ENCODE measurements around the gene FGF14.

Gene FGF14

GRCh38 chr13:101896541-101896940 lies 505.3 kb downstream of the FGF14 start:
- no peak for DNase-seq (ENCODE audit: low read depth)
- no peak overlapping the region for H3K4me3 ChIP-seq (replicated peaks; ENCODE audit: low read depth, low read length)
- TF ChIP-seq, protein P1, sequence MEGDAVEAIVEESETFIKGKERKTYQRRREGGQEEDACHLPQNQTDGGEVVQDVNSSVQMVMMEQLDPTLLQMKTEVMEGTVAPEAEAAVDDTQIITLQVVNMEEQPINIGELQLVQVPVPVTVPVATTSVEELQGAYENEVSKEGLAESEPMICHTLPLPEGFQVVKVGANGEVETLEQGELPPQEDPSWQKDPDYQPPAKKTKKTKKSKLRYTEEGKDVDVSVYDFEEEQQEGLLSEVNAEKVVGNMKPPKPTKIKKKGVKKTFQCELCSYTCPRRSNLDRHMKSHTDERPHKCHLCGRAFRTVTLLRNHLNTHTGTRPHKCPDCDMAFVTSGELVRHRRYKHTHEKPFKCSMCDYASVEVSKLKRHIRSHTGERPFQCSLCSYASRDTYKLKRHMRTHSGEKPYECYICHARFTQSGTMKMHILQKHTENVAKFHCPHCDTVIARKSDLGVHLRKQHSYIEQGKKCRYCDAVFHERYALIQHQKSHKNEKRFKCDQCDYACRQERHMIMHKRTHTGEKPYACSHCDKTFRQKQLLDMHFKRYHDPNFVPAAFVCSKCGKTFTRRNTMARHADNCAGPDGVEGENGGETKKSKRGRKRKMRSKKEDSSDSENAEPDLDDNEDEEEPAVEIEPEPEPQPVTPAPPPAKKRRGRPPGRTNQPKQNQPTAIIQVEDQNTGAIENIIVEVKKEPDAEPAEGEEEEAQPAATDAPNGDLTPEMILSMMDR (IDR thresholded peaks at IDR 0.05; ENCODE audit: low read length, missing control alignments): no peak

DNA sequence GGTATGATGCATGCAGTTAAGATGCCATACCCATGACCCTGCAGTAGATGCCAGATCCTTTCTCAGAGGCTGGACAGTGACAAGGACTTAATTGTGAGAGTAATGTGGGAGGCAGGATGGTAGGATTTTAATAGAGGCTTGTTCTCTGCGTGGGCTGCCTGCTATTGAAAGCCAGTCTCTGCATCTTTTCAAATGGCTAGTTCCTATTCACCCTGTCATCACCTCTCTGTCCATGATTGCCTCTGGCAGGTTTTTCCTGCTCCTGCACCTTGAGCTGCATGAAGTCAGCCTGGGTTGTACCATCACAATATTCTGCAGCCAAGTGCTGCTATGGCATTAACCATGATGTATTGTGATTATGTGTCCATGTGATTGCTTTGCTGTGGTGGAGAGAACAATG lies 508.8 kb downstream of the FGF14 start:
- TF ChIP-seq, protein P1 (IDR thresholded peaks at IDR 0.05; ENCODE audit: low read length, missing control alignments): no peak
- no peak overlapping the region for H3K4me3 ChIP-seq (replicated peaks; ENCODE audit: low read depth, low read length)
- DNase-seq (ENCODE audit: low read depth): no peak

DNA sequence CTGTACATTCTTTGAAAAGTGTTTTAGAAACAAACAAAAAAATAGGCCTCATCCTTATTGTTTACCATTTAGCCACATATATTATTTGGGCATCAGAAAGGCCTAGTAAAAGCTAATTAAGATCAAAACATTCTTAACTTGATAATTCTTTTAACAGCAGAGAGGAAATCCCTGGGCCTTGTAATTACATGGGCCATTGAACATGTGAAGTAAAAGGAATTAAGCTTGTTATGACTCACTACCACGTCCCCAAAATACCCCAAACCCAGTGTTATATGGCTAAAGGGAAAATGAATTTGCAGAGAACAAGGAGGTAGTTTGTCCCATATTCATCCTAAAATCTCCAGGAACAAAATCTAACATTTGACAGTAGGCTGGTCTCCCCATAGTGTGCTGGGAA lies 509.6 kb downstream of the FGF14 start:
- DNase-seq (ENCODE audit: low read depth): no peak
- TF ChIP-seq, protein P1 (IDR thresholded peaks at IDR 0.05; ENCODE audit: low read length, missing control alignments): no peak
- H3K4me3 ChIP-seq (replicated peaks; ENCODE audit: low read depth, low read length): no peak overlapping the region

- H3K4me3 ChIP-seq (replicated peaks; ENCODE audit: low read depth, low read length): no peak overlapping the region
- TF ChIP-seq, protein P1 (IDR thresholded peaks at IDR 0.05; ENCODE audit: low read length, missing control alignments): no peak
- no peak for DNase-seq (ENCODE audit: low read depth)
These were observed 520.3 kb downstream of the FGF14 start for GRCh38 chr13:101881593-101881992.

GRCh38 chr13:101880581-101880980 lies 521.3 kb downstream of the FGF14 start:
- H3K4me3 ChIP-seq (replicated peaks; ENCODE audit: low read depth, low read length): no peak overlapping the region
- DNase-seq (ENCODE audit: low read depth): no peak
- TF ChIP-seq, protein P1 (IDR thresholded peaks at IDR 0.05; ENCODE audit: low read length, missing control alignments): no peak

DNA sequence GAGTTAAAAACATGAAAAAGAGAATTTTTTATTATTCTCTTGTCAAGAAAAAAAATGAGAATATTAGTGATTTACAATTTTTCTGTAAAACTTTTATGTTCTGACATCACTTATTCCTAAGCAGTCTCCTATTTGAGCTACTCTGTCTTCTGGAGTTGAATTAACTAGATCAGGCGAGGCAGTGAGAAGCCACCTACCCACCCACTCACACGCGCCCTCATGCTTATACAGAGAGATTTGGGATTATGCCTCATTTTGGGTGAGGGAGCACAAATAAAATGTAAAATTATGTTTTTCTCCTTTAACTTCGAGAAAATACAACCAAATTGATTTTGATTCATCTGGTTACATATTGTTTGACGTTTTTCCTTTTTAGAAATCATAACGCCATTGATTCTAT lies 524.9 kb downstream of the FGF14 start:
- TF ChIP-seq, protein P1 (IDR thresholded peaks at IDR 0.05; ENCODE audit: low read length, missing control alignments): no peak
- no peak overlapping the region for H3K4me3 ChIP-seq (replicated peaks; ENCODE audit: low read depth, low read length)
- no peak for DNase-seq (ENCODE audit: low read depth)

DNA sequence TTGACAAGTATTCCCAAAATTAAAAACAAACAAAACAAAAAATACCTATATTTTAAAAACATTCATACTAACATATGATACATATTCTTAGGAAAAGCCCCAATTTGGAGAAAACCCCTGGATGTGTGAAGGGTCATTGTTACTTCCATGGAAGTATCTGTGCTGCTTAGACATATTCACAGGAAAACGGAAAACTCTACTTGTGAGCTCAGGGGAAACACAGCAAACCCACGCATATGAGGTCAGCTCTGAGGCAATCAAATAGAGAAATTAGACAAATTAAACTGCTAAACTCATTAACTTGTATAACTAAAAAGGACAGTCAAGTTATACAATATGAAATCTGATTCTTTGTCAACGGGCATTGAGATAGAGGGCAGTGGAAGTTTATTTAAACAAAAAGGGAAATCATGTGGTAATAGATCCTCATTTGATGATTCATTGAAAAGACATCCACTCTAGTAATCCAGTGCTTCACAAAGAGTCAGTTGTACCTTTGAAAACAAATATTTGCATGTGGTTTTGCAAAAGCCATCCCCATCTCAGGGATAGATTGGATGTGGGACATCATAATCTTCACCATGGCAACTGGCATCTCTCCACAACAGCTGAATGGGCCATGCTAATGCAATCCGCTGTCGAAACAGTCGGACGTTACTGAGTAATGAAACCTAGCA lies 526.0 kb downstream of the FGF14 start:
- no peak overlapping the region for H3K4me3 ChIP-seq (replicated peaks; ENCODE audit: low read depth, low read length)
- DNase-seq (ENCODE audit: low read depth): peak; percentile 13
- TF ChIP-seq, protein P1 (IDR thresholded peaks at IDR 0.05; ENCODE audit: low read length, missing control alignments): no peak
